A673 (cell line): ENCODE measurements around the gene RAD51.
"Not testable (repeated sequence)": the region's sequence is repeated elsewhere in the genome, so short reads cannot be mapped to it uniquely, and the experiment has no call there.

Source experiments
- EZH2 ChIP-seq: fragments of 200-600 bp; sonication (generic); IDR thresholded peaks from 2 replicates; pipeline ENCODE4 v1.6.1; 2017; ENCODE audit warnings: borderline replicate concordance, low read depth, mild to moderate bottlenecking, mixed read lengths, antibody characterized with exemption, low read length; ENCODE audit not compliant: poor library complexity, severe bottlenecking
- TF ChIP-seq, protein P1 (sequence below): fragments of 300-800, 200-600 bp; sonication (generic); conservative IDR thresholded peaks from 2 replicates; pipeline ENCODE4 v1.5.1; 2017; ENCODE audit warnings: low read depth, mild to moderate bottlenecking, antibody characterized with exemption, low read length, moderate library complexity, mixed read lengths

GRCh38 chr15:40680959-40681358 lies 14.0 kb upstream of the RAD51 start:
- TF ChIP-seq, protein P1, sequence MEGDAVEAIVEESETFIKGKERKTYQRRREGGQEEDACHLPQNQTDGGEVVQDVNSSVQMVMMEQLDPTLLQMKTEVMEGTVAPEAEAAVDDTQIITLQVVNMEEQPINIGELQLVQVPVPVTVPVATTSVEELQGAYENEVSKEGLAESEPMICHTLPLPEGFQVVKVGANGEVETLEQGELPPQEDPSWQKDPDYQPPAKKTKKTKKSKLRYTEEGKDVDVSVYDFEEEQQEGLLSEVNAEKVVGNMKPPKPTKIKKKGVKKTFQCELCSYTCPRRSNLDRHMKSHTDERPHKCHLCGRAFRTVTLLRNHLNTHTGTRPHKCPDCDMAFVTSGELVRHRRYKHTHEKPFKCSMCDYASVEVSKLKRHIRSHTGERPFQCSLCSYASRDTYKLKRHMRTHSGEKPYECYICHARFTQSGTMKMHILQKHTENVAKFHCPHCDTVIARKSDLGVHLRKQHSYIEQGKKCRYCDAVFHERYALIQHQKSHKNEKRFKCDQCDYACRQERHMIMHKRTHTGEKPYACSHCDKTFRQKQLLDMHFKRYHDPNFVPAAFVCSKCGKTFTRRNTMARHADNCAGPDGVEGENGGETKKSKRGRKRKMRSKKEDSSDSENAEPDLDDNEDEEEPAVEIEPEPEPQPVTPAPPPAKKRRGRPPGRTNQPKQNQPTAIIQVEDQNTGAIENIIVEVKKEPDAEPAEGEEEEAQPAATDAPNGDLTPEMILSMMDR, result not testable (repeated sequence)
- not testable (repeated sequence) for TF ChIP-seq EZH2
